ENCODE data around the gene ACP6. TPM values are rescaled to one million over a fixed set of nuclear protein-coding genes. Genes with fewer than 3 reads are reported as not detected.
"Not testable (repeated sequence)": the region's sequence is repeated elsewhere in the genome, so short reads cannot be mapped to it uniquely, and the experiment has no call there.

ACP6 gene
- total RNA-seq, 1 donor from 2014 or later, result 6.0 TPM

DNA sequence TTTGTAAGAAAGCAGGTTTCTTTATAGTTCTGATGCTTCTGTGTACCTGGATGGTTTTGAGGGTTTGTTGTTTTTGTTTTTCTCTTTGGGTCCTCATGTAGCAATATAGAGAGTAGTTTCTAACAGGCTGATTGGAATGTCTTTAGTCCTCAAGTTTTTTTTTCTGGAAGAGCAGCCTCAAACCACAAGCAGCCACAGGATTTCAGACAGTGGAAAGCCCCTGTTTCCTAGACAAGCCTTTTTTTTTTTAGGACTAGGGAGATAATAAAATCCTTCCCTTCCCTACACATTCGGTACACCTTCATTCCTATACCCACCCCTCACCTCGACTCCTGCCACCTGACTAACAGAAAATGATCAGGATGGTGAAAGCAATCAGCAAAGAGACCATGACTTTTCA is 47.6 kb downstream of the ACP6 start:
- DNase-seq (ENCODE audit: low spot score), result no peak

DNA sequence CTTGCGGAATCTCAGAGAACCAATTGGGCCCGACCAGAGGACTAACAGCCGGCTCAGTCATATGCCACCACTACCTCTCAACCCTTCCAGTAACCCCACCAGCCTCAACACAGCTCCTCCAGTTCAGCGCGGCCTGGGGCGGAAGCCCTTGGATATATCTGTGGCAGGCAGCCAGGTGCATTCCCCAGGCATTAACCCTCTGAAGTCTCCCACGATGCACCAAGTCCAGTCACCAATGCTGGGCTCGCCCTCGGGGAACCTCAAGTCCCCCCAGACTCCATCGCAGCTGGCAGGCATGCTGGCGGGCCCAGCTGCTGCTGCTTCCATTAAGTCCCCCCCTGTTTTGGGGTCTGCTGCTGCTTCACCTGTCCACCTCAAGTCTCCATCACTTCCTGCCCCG is 49.8 kb downstream of the ACP6 start:
- DNase-seq (ENCODE audit: low spot score), result no peak

DNA sequence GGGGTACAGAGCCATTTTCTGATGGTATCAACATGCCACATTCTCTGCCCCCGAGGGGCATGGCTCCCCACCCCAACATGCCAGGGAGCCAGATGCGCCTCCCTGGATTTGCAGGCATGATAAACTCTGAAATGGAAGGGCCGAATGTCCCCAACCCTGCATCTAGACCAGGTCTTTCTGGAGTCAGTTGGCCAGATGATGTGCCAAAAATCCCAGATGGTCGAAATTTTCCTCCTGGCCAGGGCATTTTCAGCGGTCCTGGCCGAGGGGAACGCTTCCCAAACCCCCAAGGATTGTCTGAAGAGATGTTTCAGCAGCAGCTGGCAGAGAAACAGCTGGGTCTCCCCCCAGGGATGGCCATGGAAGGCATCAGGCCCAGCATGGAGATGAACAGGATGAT is 50.6 kb downstream of the ACP6 start:
- no peak for DNase-seq (ENCODE audit: low spot score)

DNA sequence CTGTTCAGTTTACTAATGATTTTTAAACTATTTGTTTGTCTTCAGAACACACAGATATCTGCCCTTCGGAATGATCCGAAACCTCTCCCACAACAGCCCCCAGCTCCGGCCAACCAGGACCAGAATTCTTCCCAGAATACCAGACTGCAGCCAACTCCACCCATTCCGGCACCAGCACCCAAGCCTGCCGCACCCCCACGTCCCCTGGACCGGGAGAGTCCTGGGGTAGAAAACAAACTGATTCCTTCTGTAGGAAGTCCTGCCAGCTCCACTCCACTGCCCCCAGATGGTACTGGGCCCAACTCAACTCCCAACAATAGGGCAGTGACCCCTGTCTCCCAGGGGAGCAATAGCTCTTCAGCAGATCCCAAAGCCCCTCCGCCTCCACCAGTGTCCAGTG is 51.6 kb downstream of the ACP6 start:
- no peak for DNase-seq (ENCODE audit: low spot score)

DNA sequence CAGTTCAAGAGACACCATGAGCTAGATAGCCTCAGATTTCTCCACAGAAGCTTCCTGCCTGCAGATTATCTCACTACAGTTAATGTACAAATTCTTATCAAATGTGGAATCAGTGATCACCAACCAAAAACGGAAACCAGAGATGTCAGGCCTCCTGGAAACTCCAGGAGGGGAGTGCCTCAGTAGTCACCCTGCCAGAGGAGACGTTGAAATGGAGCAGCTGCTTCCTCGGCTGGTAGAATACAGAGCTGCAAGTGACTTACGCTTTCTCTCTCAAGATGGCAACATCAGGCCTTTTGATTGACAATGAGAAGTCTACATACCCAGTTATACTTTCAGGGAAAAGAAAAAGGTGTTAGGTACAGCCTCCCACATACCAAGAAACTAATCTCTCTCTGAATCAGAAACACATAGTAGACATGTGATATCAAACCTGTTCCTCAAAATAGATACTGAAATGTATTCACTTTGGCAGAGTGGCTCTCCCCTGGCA is 52.2 kb downstream of the ACP6 start:
- no peak for DNase-seq (ENCODE audit: low spot score)

DNA sequence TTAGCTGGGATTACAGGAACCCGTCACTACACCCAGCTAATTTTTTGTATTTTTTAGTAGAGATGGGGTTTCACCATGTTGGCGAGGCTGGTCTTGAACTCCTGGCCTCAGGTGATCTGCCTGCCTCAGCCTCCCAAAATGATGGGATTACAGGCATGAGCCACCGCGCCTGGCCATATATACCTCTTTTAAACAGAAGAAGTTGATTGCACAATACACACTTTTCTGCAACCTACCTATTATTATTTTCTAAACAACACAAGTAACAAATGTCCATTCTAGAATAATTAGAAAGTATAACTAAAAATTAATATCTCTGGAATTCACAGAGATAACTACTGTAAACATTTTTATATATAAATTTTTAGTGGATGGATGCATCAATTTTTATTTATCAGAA is 55.4 kb downstream of the ACP6 start:
- not testable (repeated sequence) for DNase-seq (ENCODE audit: low spot score)

DNA sequence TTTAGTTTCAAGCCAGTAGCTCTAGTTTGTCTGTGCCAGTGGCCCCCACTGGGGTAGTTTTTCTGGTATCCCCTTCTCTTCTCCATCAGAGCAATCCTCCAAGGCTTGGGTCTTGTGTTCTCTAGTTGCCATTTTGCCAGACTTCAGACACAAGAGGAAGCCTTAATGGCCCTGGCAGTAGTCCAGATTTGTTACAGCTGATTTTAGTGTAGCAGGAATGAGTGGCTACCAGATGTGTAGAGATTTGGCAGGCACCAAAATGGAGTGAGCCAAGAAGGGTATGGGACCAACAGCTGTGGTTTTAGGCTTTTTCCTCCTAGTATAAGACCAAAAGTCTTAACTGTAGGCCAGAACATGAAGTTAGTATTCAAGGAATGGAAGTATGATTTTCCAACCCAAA is 56.8 kb downstream of the ACP6 start:
- DNase-seq (ENCODE audit: low spot score), result no peak

DNA sequence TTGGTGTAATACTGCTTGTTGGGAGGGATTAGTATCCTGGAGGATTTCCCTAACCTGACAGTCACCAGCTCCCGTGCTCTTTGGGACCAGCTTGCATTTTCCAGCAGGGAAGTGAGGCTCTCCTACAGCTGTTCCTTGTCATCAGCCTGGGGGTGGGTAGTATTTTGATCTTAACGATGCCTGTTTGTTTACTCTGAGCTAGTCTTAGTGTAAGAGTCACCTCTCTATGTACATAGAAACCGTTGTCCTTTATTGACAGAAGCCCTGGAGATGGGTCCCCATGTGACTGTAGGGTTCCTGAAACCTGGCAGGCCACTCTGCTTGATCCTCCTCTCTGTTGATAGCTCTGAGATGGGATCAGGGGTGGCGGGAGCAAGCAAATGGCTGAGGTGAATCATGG is 58.0 kb downstream of the ACP6 start:
- no peak for DNase-seq (ENCODE audit: low spot score)

DNA sequence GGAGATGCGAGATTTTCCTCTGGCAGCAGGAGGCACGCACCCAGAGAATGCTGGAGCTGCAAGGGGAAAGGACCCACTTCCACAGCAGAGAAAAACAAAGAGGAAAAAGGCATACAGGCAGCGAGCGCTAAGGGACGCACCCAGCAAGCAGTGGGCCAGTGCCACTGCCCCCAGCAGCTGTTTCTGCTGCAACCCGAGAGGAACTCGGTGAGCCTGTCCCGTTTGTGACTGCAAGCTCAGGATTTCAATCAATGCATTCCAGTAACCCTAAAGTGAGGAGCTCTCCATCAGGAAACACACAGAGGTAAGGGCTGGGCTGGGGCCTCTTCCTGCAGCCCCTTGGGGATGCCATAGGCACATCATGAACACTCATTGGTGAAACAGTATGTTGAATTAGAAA is 58.7 kb downstream of the ACP6 start:
- DNase-seq (ENCODE audit: low spot score), result no peak

DNA sequence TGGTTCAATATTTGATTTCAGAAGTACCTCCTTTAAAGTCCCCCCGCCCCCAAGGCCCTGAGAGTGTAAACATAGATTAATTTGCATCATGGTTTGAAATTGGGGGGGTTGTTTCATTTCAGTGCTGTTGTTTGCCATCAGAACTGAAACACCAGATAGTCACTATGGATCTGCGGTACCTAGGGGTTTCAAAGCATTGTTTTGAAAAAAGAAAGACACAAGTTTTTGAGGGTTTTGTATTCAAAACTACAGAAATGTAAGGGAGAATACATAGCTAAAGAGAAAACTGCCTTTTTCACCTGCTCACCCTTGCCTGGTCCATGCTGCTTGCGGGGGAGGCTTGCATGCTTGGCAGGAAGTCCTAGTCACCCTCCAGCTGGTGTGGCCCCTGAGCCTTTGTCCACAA is 59.3 kb downstream of the ACP6 start:
- DNase-seq (ENCODE audit: low spot score), result no peak

DNA sequence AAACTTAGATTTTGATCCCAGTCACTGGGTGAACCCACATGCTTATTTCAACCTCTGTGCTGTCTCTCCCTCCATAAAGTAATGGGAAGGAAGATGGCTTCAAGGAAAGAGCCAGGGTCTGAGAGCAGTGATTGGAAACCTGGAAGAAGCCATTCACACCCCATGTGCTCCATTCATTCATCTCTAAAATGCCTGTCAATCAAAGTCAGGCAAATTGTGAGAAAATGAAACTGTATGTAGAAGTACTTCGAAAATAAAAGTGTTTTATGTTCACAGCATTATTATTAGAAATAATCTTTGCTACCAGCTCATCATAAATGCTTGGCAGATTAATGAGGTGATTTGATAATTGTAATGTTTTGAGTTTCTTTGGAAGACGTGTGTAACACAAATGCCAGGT is 61.0 kb downstream of the ACP6 start:
- no peak for DNase-seq (ENCODE audit: low spot score)

DNA sequence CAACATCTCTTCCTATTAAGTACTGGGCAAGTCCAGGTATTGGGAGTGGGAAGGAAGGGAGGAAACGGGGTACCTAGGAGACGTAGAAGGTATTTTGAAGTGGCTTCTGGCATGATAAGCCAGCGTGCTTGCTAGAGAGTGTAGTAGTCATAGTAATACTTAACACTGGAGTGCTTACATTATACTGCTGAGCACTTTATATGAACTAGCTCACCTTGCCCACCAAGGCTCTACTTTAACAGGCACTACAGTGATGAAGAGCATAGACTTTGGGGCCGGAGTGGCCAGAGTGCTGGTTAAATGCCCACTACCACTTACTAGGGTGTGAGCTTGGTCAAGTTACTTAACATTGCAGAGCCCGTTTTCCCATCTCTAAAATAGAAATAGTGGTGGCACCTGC is 61.7 kb downstream of the ACP6 start:
- no peak for DNase-seq (ENCODE audit: low spot score)

DNA sequence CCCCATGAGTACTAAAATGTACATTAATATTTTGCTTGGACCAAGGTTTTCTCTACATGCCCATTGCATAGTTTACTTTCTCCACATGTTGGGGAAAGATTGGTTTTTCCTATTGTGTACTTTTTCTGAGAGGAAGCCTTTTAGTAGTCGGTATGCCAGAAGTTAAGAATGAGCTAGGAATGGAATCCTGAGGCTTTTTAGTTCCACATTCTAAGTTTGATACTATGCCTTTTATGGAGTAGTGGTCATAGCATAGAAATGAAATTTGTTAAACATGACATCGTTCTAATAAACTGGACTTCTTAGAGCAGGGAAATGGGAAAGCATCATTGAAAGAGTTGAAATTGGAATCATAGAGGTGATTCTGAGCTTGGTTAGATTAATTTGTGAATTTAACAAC is 64.7 kb downstream of the ACP6 start:
- DNase-seq (ENCODE audit: low spot score), result peak; percentile 37

DNA sequence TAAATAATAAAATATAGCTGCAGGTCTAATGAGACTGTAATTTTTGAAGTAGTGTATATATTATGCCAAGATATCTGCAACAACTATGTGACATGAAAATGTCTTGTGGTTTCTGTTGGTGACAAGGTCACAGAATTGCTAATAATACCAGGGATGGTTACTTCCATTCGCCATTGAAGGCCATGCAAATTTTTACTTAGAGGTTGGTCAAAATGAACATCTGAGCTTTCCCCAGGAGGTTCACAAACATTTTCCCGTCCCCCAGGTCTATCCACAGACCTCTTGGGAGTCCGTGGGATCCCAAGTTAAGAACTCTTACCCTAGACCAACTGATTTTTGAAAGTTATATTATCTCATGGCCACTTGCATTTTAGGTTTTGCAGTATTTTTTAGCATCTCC is 66.3 kb downstream of the ACP6 start:
- DNase-seq (ENCODE audit: low spot score), result no peak

DNA sequence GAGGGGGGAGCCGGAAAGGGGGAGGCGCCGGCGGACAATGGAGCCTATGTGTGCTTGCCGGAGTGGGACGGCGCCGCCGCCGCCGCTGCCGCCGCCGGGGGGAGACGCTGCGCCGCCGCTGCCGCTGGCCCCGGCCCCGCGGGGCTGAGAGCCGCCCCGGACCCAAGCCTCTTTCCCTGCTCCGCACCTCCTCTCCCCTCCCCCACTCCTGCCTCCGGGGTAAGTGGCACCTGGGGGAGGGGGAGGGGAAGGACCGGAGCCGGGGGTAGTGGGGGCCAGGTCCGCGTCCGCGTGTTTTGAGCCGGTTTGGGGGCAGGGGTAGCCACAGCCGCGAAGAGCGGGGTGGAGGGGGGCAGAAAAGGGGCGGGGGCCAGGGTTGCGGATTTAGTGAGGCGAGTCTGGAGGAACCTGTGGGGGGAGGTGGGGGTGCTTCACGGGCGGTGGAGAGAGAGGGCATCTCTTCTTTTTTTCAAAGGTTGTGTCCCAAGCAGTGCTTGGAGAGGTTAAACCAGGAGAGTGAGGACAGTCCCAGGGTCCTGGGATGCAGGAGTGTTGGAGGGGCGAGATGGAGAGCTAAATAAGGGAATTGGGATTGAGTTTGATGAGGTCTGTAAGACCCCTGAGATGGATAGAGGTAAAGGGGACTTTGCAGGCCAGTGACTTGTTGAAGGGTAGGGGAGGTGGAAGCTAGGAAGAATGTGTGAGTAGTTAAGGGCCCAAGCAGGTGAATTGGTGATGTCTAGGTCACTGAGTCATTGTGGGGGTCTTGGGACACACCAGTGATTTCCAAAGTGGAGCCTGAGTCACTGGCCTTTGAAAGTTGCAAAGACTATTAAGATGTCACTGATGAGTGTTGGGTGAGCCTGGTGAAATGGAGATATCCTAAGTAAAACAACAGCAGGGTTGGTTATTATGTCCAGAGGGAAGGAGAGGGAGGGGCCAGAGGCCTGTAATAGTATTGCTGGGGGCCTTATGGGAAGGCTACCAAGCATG is 69.9 kb downstream of the ACP6 start:
- DNase-seq (ENCODE audit: low spot score), result no peak

DNA sequence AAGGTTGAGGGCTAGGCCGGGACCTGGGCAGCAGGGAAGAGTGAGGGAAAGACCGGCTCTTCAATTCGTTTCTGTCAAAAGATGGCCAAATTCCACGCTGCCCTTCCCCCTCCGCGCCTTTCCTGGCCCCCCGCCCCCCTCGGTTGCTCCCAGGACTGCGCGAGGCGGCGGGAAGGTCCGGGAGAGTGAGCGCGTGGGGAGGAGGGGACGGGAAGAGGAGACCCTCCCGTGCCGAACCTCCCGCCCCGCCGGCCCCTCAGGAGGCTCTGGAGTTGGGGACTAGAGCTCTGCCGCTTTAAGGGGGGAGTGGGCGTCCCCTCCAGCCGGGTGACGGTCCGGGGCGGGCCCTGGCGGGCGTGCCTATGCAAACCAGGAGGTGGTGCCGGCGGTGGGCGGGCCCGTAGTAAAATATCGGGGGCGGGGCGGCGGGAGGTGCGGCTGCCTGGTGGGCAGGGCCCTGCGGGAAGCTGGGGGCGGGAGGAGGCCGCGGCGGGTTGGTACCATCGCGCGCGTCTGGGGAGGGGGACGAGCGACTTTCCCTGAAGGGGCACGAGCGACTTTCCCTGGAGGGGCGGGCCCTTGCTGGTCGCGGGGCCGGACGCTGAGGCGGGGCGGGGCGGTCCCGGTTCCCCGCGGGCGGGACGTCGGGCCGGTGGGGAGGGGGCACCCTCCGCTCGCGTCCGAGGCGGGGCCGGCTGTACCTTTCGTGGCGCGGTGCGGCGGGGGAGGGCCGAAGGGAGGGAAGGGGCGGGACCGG is 70.8 kb downstream of the ACP6 start:
- peak; percentile 98 for DNase-seq (ENCODE audit: low spot score)

DNA sequence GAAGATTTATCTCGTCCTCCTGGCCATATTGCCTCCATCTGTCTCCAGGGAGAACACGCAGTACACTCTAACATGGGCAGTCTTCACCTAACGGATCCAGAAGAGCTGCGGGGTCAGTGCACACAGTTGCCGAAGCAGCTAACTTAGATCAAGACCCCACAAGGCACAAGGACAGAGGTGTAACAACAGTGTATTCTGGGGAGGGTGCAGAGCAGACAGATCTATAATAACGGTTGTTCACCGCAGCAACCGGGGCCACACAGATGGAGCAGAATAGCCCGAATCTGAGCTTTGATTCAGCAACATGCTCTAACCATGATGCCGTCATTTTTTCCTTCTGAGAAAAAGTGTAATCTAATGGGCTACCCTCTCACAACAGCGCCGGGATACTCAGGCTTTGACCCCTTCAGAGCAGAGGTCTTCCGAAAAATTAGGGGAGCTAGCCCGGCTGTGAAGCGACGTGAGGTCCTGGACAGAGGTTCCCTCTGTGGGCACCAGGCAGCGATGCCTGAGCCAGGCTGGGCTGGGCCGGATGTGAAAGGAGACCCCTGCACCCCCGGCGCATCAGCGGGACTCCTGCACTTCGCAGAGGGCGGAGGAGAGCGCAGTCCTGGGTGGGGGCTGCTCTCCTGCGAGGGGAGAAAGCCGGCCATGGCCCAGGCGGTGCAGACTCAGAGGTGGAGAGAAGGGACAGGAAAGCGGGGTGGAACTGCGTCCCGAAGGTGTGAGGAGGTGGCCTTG is 71.5 kb downstream of the ACP6 start:
- DNase-seq (ENCODE audit: low spot score), result peak; percentile 77

DNA sequence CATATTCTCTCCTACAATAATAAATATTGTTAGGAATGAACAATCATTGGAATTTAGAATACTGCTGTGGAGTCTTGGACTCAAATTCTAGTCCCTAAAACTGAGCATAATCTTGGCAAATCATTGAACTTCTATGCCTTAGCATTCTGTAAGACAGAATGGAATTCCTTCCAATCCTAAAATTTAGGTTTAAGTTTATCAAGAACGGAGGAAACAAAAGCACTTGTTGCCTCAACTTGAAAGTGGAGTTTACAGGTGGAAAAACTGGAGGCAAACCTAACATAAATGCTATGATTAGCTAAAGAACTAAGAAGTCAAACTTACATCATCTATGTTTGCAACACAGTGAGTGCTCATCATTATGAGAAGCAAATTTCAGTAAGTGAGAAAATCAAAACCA is 73.3 kb downstream of the ACP6 start:
- DNase-seq (ENCODE audit: low spot score), result no peak

All from umbilical cord (tissue), 2 donors.